ENCODE data around the gene ACVR1B.
A peak's percentile ranks its signal among the peaks of the same experiment; 100 is the strongest.

ACVR1B gene

DNA sequence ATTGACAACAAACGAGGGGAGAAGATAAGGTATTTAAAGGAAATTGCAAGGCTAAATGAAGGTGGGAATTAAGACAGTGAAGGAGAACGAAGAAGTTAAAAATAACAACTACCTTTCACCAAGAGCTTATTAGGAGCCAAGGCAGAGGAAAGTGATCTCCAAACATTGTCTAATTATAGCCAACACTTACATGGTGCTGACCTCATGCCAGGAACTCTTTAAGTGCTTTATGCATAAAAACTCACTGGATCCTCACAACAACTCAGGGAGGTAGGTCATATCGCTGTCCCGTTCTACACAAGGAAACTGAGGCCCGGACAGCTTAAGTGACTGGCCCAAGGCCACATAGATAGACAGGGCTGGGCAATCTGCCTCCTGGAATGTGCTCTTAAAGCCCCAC lies 74.8 kb downstream of the ACVR1B start:
- no peak for DNase-seq

DNA sequence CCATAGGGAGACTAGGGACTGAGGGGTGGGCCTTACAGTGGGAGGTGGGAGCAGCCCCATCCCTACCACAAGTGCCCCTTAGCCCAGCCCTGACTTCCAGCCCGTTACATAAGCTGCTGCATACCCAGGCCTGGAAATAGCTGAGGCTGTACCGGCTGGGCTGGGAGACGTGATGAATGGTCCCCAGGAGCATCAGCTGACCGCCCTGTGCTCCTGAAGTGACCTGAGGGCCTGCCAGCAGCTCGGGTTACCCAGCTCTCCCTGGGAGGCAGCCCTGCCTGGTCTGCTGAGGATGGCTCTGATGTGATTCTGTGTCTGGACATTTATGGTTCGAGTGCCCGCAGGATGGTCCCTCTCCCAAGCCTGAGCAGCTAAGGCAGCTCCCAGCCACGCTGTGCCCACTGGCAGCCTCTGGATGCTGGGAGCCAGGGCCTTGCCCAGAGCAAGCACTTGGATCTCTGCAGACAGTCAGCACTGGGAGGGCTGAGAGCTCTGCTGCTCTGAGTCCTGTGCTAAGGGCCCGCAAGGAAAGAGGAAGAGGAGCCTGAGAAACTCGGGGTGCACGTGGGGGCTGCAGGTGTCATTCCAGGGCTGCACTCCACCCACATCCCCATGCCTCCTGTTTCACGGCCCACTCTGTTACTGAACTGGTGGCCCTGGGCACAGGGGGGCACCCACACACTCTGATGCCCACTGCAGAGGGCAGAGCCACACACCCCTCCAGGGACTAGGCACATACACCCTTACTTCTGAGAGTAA lies 75.8 kb downstream of the ACVR1B start:
- no peak for DNase-seq

DNA sequence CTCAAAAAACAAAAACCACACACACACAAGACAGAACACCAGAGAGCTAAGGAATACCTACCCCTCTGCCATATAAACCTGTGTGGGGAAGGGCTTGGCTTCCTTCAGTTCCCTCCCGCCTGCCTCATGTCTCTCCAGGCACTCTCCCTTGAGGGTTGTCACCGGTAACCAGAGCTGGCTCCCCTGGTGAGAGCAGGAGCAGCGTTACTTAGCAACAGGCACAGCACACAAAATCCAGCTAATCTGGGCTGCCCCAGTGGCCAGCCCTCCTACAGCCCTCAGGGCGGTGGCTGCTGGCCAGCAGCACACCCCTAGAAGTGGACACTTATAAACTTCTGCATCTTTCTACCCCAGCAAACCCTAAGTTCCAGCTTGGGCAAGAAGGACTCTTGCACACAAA lies 78.2 kb downstream of the ACVR1B start:
- peak; percentile 91 for DNase-seq

DNA sequence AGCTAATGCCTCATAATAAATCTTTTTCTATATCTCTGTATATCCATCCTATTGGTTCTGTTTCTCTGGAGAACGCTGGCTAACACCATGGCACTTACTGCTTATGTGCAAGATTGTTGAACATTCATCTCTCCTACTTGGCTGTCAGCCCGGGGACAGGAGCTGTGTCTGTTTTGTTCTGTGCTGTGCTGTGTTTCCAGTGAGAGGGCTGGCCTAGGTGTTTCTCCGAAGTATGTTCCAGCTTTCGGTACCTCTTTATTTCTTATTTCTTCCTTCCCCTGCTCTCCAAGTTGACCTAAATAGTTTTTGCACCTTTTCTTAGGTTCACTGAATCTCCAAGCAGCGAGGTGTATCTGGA lies 80.9 kb downstream of the ACVR1B start:
- DNase-seq, result peak; percentile 36

DNA sequence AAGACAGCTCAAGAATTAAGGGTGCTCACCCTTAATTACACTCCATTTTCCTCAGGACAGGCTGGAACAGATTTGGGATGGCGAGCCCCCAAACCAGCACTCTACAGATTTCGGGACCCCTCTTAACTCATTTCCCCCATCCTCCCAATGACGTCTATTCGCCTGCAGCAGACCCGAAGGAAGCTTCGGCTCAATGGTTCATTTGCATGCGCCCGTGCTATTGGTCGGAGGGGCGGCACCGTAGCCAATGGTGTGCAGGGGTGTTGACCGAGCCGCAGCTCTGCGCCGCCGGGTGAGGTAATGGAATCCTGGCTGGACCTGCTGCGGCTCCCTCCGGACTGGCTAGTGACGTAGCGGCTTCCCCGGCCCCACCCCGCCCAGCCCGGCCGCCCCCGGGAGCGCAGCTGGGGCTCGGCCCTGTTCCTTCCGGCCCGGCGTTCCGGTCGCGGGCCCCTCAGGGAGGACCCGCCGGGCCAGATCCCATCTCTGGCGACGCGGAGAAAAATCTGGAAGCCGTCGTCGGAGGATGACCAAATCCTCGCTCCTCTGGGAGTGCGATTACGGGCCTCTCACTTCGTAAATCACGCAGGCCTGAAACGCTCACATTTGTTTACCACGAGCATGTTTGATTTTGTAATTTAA lies 81.4 kb downstream of the ACVR1B start:
- DNase-seq, result peak; percentile 87

DNA sequence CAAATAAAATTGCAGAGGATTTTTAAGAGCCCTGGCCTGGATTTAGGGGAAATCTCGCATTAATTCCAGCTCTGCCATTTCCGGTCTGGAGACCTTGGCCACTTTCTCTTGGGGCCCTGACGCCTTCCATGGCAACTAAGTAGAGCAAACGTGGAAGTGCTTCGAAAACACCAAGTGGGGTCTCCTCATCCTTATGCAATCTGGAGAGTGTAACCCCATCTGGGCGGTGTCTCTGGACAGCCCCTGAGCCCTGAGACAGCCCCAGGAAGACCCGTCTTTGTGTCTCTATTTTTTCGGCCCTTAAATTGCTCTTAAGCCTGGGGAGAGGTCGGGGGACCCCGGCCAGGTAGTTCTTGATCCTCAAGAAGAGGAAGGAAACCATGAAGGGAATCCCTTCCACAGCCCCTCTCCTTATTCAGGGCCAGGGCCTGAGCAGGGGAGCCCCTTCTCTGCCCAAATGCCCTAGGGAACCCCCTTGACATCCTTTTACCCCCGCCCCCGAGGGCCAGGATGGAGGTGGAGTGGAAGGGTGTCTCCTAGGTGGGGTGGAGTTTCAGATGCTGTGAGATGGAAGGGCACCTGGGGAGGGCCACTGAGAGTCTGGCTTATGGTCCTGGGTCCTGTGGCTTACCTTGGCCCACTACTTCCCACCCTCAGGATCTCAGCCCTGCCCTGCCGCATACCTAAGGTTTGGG lies 82.1 kb downstream of the ACVR1B start:
- no peak for DNase-seq

DNA sequence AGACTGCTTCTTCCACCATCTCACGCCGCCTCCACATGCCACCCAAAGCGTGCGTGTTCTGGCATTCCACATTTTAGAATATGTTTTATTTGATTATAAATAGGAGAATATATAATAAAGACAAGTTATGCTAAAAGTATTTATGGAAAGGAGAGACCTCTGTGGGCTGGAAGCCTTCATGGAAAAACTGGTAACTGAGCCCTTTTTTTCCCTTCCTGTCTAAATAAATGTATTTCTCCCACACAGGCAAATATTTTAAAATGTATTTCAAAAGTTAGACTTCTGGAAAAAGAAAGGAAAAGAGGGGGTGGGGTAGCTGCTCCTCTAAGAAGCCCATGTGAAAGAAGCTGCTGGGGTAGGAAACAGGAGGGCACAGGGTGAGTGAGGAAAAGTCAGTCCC lies 83.7 kb downstream of the ACVR1B start:
- DNase-seq, result no peak

DNA sequence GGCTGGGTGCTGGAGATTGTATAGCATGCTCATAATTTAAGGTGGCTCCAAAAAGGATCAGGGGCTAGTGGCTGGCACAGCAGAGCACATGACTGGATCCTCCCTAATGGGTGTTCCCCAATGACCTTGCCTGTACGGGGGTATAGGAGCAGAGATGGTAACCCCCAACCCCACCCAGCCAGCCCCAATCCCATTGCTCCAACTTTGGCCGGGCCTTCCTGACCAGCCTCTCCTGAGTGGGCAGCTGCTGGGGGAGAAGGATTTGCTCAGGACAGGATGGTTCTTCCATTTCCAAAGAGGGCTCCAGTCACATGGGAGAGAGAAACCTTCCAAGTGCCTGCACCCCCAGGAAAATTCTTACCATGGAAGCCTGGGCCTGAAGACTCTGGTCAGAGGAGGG lies 84.4 kb downstream of the ACVR1B start:
- no peak for DNase-seq

DNA sequence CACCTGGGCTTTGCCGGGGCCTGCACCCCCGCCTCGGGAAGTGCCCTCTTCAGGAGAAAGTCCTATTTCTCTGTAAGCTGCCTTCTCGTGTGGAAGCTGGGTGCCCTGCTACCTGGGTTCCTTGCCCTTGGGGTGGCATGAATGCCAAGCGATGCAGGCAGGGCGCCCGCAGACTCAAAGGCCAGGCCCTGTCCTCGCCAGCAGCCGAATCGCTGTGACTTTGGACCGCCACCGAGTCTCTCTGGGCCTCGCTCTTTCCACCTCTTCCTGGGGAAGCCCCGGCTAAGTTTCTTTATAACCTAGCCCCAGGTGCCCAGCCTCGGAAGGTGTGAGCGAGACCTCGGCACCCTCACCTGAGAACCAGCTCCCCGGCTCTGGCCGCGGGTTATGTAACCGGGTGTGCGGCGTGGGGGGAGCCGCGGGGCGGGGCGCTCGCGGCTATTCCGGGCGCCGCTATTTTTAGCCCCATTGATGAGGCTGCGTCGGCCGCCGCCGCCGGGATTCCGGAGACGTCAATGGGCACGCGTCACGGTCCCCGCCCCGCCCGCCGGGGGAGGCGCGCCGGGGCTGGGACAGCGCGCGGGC lies 85.2 kb downstream of the ACVR1B start:
- DNase-seq, result no peak

DNA sequence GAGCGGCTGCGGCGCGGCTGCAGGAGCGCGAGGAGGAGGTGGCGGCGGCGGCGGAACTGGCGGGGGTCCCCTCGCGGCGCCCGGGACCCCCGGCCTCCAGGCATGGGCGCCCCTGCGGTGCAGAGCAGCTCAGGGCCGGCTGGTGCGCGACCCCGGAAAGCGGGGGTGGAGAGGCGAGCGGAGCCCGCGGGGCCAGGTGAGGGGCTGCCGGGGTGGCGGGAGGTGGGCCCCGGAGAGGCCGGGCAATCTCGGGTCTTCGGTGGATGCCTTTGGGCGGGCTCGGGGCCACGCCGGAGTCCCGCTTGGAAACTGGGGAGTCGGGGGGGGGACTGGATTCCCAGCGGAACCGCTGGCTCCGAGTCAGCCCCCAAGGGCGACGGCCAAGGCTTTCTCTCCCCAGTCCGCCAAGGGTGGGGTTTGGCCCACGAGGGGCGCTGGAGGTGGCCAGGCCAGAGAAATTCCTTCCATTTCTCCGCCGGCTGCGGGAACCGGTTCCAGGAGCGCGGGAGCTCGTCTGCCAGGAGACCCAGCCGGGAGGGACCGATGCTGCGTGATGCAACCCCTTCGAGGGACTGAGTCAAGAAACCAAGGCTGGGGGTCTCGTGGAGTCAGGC lies 85.9 kb downstream of the ACVR1B start:
- DNase-seq, result no peak

DNA sequence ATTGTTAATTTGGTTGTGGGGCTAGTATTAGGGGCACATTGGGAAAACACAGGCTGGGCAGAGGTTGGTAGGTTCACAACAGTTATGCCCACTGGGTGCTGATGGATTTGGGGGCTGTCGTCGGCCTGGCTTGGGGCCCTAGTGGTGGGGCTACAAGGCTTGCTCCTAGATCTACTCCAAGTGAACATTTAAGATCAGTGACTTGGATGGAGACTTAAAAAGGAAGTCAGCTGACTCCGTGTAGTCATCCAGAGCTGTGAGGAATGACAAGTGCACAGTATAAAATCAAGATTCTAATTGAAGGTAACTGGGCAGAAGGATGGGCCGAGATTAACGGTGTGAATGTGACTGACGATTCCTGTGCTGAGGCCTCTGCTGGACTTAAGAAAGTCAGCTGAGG lies 86.9 kb downstream of the ACVR1B start:
- DNase-seq, result no peak

DNA sequence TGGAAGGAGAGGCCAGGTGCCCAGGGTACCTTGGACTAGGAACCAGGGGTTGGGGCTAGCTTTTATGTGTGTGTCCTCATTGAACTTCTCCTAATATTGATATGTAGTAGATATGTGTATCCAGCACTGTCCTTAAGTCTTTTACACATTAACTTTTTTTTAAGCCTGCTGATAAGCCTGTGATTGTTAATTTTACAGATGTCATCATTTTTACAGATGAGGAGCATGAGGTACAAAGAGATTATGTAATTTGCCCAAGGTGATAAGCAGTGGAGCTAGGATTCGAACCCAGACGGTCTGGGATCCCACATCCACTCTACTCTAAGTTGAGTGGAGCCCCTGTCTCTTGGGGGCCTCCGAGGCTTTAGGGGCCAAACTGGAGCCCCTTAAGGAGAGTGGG lies 89.5 kb downstream of the ACVR1B start:
- DNase-seq, result no peak

DNA sequence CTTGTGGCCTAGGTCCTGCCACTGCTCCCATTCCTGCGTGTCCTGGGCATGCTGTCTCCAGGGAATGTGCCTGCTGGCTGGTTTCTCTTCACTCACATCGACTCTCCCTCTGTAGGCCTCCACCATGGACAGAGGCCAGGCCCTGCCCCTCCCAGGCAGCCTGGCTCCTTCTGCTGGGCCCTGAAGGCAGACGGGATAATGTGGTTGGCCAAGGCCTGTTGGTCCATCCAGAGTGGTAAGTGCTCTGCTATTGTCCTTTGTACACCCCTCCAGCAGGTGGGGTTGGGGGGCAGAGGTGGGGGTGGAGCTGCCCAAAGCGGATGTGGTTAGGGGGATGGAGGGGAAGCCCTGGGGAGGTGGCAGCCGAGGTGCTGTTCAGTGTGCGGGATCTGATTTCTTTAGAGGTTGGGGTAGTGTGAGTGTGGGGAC lies 90.2 kb downstream of the ACVR1B start:
- DNase-seq, result no peak

DNA sequence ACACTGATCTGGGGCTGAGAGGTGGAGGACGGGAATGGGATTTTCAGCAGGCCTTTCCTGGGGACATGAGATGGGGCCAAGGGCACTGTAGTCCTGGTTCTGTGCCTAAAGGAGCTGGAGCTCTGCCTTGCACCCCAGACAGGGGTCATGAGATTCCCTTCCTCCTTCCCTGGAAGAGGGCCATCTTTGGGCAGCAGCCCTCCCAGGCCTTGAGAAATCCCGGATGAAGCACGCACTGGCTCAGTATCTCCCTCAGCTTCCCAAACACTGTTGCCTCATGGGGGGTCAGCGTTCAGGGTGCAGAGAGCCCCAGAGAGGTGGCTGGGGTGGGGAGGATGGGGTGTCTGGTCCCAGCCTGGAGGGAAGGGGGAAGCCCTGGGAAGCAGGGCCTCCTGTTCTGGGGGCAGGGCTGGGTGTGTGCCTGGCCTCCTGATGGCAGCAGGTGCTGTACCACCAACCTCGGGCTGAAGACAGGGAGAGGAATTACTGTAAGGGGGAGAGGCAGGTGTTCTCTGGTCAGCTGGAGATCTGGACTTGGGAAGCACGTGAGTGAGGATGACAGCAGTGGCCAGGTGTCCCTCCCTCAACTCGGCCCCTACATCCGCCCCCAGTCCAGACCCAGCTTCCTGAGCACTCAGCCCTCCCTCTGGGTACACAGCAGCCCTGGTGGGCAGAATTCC lies 91.3 kb downstream of the ACVR1B start:
- peak; percentile 62 for DNase-seq

DNA sequence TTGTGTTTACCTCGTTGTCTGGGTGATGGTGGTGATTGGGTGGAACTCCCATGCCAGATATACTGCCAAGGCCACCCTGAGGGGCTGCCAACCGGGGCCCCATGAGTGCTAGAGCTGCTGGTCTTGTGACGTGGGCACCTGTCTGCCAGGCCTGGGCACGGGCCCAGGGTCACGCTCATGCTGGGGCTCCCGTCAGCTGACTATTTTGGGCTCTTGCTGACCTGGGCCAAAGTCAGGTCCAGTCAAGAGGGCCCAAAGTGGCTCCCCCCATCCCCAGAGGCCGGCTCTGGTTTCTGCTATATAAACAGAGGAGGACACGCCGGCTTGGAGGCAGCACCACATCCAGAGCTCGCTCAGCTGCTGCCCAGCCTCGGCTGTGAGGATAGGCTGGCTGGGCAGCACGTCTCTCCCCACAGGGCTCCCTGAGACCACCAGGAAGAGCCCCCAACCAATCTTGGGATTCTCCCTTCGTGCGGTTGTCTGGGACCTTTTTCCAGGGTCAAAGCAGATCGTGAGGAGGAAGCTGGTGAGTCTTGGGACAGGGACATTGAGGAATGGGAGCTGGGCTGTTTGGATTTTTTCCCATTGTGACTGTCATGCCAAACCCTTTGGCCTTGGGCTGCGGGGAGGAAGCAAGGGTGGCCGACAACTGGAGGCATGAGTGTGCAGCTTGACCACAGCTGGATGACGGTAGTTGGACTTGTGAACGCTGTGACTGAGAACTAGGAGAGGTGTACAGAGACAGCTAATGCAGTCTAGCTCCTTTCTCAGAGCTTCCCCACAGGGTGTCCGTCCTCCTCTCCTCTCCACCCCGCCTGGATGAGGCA lies 92.1 kb downstream of the ACVR1B start:
- DNase-seq, result no peak

DNA sequence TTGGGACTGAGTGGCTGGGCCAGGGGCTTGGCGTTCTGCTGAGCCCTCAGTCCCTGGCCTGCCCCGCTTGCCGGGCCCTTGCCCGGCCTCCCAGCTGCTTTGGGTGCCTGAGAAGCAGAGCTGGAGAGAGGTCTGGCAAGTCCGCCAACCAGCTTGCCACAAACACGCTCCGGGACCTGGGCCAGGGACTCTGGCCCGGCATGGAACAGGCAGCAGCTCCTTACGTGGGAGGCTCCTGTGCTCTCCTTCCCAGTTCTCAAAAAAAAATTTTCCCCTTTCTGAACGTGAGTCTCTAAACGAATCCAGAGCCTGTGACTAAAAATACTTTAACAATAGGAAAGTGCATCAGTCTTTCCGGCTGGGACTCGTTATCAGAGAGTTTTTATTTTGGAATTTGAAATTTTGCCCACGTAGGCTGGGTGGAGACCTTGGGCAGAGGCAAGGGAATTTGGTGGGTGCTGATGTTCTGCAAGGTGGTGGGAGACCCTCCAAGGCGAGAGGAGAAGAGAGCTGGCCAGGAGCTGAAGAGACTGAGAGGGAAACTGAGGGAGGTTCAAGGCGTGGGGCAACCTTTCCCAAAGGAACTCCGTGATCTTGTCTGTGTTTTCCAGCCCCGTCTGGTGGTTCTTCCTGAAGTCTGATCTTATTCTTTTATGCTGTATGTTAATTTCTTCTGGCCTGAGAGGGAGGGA lies 92.9 kb downstream of the ACVR1B start:
- DNase-seq, result no peak

DNA sequence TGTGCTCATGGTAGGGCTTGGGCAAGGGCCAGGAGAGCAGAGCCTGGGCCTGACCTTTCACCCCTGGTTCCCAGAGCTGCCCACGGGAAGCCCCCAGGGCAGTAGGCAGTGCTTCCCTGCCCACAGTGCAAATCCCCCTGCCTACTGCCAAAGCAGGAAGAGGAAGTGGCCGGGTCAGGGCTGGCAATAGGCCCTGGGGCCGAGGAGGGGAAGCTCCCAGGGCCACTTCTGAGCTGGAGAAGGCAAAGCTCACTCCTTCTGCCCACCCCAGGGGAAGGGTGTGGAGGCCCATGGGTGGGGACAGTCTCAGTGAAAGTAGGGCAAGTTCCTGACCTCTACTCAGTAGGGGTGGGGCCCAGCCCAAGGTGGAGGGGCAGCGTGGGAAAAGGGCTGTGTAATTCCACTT lies 94.3 kb downstream of the ACVR1B start:
- DNase-seq, result no peak

Measured in NCI-H1092 treated with DMSO at 0.1 percent for 48 hours (cell line).